H9 (cell line): ENCODE data around the gene RHBDL2. TPM values are rescaled to one million over a fixed set of nuclear protein-coding genes. Genes with fewer than 3 reads are reported as not detected.

Experiments
- DNase-seq: peaks from one replicate; pipeline ENCODE4 v3.0.0-alpha.2; 2017
- H2AFZ ChIP-seq: one replicate; pipeline ENCODE4 v1.6.1; 2013; ENCODE audit warnings: mild to moderate bottlenecking, low read length, control low read depth, moderate library complexity
- H2AK5ac ChIP-seq: 2 replicates; pipeline ENCODE4 v1.6.1; 2013; ENCODE audit warnings: low read length, control low read depth, mixed read lengths; ENCODE audit not compliant: insufficient read length
- H2BK120ac ChIP-seq: one replicate; pipeline ENCODE4 v1.6.1; 2013; ENCODE audit warnings: low read depth, mild to moderate bottlenecking, low read length, control low read depth, inconsistent platforms; ENCODE audit not compliant: poor library complexity, severe bottlenecking
- H2BK12ac ChIP-seq: 2 replicates; pipeline ENCODE4 v1.6.1; 2013; ENCODE audit warnings: low read length, control low read depth, mixed read lengths, low read depth; ENCODE audit not compliant: insufficient read length
- H2BK15ac ChIP-seq: 2 replicates; pipeline ENCODE4 v1.6.1; 2013; ENCODE audit warnings: low read depth, low read length, control low read depth
- H2BK20ac ChIP-seq: one replicate; pipeline ENCODE4 v1.6.1; 2013; ENCODE audit warnings: low read depth, mild to moderate bottlenecking, low read length, control low read depth, inconsistent platforms; ENCODE audit not compliant: poor library complexity, severe bottlenecking
- H2BK5ac ChIP-seq: 2 replicates; pipeline ENCODE4 v1.6.1; 2013; ENCODE audit warnings: low read length, control low read depth, mixed read lengths; ENCODE audit not compliant: insufficient read length
- H3K14ac ChIP-seq: 2 replicates; pipeline ENCODE4 v1.6.1; 2013; ENCODE audit warnings: low read length, control low read depth; ENCODE audit not compliant: insufficient read depth
- H3K18ac ChIP-seq: 2 replicates; pipeline ENCODE4 v1.6.1; 2013; ENCODE audit warnings: low read depth, mild to moderate bottlenecking, mixed read lengths, low read length, control low read depth; ENCODE audit not compliant: insufficient read length
- H3K23ac ChIP-seq: 2 replicates; pipeline ENCODE4 v1.6.1; 2013; ENCODE audit warnings: low read length, control low read depth, mixed read lengths, low read depth; ENCODE audit not compliant: insufficient read length
- H3K23me2 ChIP-seq: 2 replicates; pipeline ENCODE4 v1.6.1; 2013; ENCODE audit warnings: low read depth, mild to moderate bottlenecking, mixed read lengths, low read length, control low read depth; ENCODE audit not compliant: insufficient read length, poor library complexity, severe bottlenecking
- H3K27ac ChIP-seq: 2 replicates; pipeline ENCODE4 v1.5.1; 2013; ENCODE audit warnings: low read length, control low read depth, mixed read lengths, low read depth; ENCODE audit not compliant: insufficient read length
- H3K27me3 ChIP-seq: 2 replicates; pipeline ENCODE4 v1.6.1; 2013; ENCODE audit warnings: low read length, control low read depth, inconsistent platforms; ENCODE audit not compliant: insufficient read depth
- H3K4ac ChIP-seq: 2 replicates; pipeline ENCODE4 v1.6.1; 2013; ENCODE audit warnings: low read depth, mild to moderate bottlenecking, control low read depth, inconsistent platforms, low read length, moderate library complexity
- H3K4me1 ChIP-seq: 2 replicates; pipeline ENCODE4 v1.6.1; 2013; ENCODE audit warnings: low read length, control low read depth, inconsistent platforms; ENCODE audit not compliant: insufficient read depth
- H3K4me2 ChIP-seq: 2 replicates; pipeline ENCODE4 v1.6.1; 2013; ENCODE audit warnings: low read length, control low read depth, mixed read lengths; ENCODE audit not compliant: insufficient read length, insufficient read depth
- H3K56ac ChIP-seq: 2 replicates; pipeline ENCODE4 v1.6.1; 2013; ENCODE audit warnings: low read depth, mild to moderate bottlenecking, mixed read lengths, low read length, control low read depth; ENCODE audit not compliant: insufficient read length
- H3K79me1 ChIP-seq: 2 replicates; pipeline ENCODE4 v1.6.1; 2013; ENCODE audit warnings: low read depth, mild to moderate bottlenecking, moderate library complexity, low read length, control low read depth, inconsistent platforms; ENCODE audit not compliant: insufficient read depth, poor library complexity, severe bottlenecking
- H3K79me2 ChIP-seq: 2 replicates; pipeline ENCODE4 v1.6.1; 2013; ENCODE audit warnings: low read length, control low read depth, inconsistent platforms; ENCODE audit not compliant: insufficient read depth
- H3K9ac ChIP-seq: 2 replicates; pipeline ENCODE4 v1.6.1; 2013; ENCODE audit warnings: low read length, control low read depth, mixed read lengths; ENCODE audit not compliant: insufficient read length; ENCODE audit errors: extremely low read depth
- H3K9me3 ChIP-seq: one replicate; pipeline ENCODE4 v1.6.1; 2013; ENCODE audit warnings: low read depth, low read length, inconsistent platforms; ENCODE audit not compliant: control insufficient read depth
- H3T11ph ChIP-seq: one replicate; pipeline ENCODE4 v1.6.1; 2013; ENCODE audit warnings: mild to moderate bottlenecking, low read length, control low read depth, inconsistent platforms
- H4K20me1 ChIP-seq: one replicate; pipeline ENCODE4 v1.6.1; 2013; ENCODE audit not compliant: control insufficient read depth, insufficient read length, insufficient read depth
- H4K5ac ChIP-seq: 2 replicates; pipeline ENCODE4 v1.6.1; 2013; ENCODE audit warnings: low read depth, mild to moderate bottlenecking, mixed read lengths, low read length, control low read depth; ENCODE audit not compliant: insufficient read length
- H4K8ac ChIP-seq: replicated peaks from 2 replicates; pipeline ENCODE4 v1.6.1; 2013; ENCODE audit warnings: low read length, control low read depth, mixed read lengths, low read depth; ENCODE audit not compliant: insufficient read length
- H4K91ac ChIP-seq: 2 replicates; pipeline ENCODE4 v1.6.1; 2013; ENCODE audit warnings: low read depth, mild to moderate bottlenecking, moderate library complexity, mixed read lengths, low read length, control low read depth; ENCODE audit not compliant: insufficient read length
- H3K27ac Mint-ChIP-seq, 3 experiments: 2 replicates in 2 of 3; 3 replicates in 1 of 3; pipeline ENCODE4 v1.8.0; 2020 to 2021; ENCODE audit warnings: mixed read lengths in 3 of 3, mild to moderate bottlenecking in 1 of 3, moderate library complexity in 1 of 3
- H3K27me3 Mint-ChIP-seq: 2 replicates; pipeline ENCODE4 v1.8.0; 2021; ENCODE audit warnings: low read depth, mild to moderate bottlenecking, moderate library complexity, mixed read lengths
- H3K36me3 Mint-ChIP-seq, 3 experiments: 2 replicates in 2 of 3; 3 replicates in 1 of 3; pipeline ENCODE4 v1.8.0; 2020 to 2021; ENCODE audit warnings: low read depth in 3 of 3, mixed read lengths in 3 of 3; ENCODE audit not compliant: insufficient read depth in 1 of 3
- H3K4me1 Mint-ChIP-seq, 2 experiments: 2 replicates each; pipeline ENCODE4 v1.8.0; 2020; ENCODE audit warnings: mixed read lengths in 2 of 2
- H3K4me3 Mint-ChIP-seq, 2 experiments: 2 replicates in 1 of 2; 3 replicates in 1 of 2; pipeline ENCODE4 v1.8.0; 2020 to 2021; ENCODE audit warnings: mild to moderate bottlenecking in 2 of 2, mixed read lengths in 2 of 2, moderate library complexity in 1 of 2
- H3K9me3 Mint-ChIP-seq, 2 experiments: 2 replicates in 1 of 2; 3 replicates in 1 of 2; pipeline ENCODE4 v1.8.0; 2020; ENCODE audit warnings: mild to moderate bottlenecking in 2 of 2, mixed read lengths in 2 of 2, moderate library complexity in 1 of 2
- WGBS: extraction: QIAGEN DNeasy Blood & Tissue Kit; methylation state at CpG from one replicate; pipeline ENCODE4 v1.1.7; 2013; ENCODE audit warnings: missing lambda C conversion rate, low lambda C conversion rate, mixed read lengths; ENCODE audit not compliant: insufficient read length; ENCODE audit errors: extremely low coverage; 5-methylcytosine and 5-hydroxymethylcytosine counted together
- total RNA-seq: library from RNA; stranded (reverse); gene quantifications from 2 replicates; pipeline ENCODE4 v1.2.1, GENCODE V29; 2021
- TF ChIP-seq, protein P1 (sequence below): fragments of 200-600 bp; sonication (generic); conservative IDR thresholded peaks from 3 replicates; pipeline ENCODE4 v1.8.0; 2021; ENCODE audit warnings: antibody characterized with exemption, mild to moderate bottlenecking

Gene RHBDL2
- total RNA-seq, 1 experiment from 2014 or later: not detected

DNA sequence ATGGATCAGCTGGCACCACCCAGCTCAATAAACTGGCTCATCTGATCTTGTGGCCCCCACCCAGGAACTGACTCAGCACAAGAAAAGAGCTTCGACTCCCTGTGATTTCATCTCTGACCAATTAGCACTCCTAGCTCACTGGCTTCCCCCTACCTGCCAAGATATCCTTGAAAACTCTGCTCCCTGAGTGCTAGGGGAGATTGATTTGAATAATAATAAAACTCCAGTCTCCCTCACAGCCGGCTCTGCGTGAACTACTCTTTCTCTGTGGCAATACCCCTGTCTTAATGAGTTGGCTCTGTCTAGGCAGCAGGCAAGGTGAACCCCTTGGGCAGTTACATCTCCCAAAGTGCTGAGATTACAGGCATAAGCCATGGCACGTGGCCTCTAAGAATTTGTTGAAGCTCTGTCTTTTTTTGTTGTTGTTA is 11.8 kb upstream of the RHBDL2 start:
- H2AFZ ChIP-seq: no peak overlapping the region
- no peaks in the 10 kb centered on the region for H3K27me3 ChIP-seq
- H2BK5ac ChIP-seq: no peak overlapping the region
- no peak overlapping the region for H3K14ac ChIP-seq
- H3K4me1 ChIP-seq: peaks cover 4% of the 10 kb centered on the region; the same call in 1 of the 2 replicates
- H3K79me2 ChIP-seq: no peaks in the 10 kb centered on the region
- no CpG with 5 or more reads among the region's 4 CpGs for WGBS
- Mint-ChIP-seq H3K4me1 (peaks cover 9 to 18% of the 10 kb centered on the region in 2 experiments), H3K9me3 (peaks cover 3 to 6% of the 10 kb centered on the region in 2 experiments; a peak in 3 of 5 replicates), H3K27ac (peak overlapping the region; percentile 82 to 97 (median 95)), H3K4me3 (no peak overlapping the region), H3K36me3 (peaks cover 0 to 4% (median 0%) of the 10 kb centered on the region in 3 experiments; a peak in 1 of 7 replicates), H3K27me3 (no peaks in the 10 kb centered on the region; the same call in 1 of the 2 replicates)
- H3K27ac ChIP-seq: peak overlapping the region; percentile 88
- H4K8ac ChIP-seq: no peak overlapping the region
- no peak overlapping the region for H3K23ac ChIP-seq
- no peak overlapping the region for H3K56ac ChIP-seq
- H2AK5ac ChIP-seq: no peak overlapping the region
- H3K9me3 ChIP-seq: no peaks in the 10 kb centered on the region
- H3K4me2 ChIP-seq: peak overlapping the region; percentile 41
- TF ChIP-seq, protein P1, sequence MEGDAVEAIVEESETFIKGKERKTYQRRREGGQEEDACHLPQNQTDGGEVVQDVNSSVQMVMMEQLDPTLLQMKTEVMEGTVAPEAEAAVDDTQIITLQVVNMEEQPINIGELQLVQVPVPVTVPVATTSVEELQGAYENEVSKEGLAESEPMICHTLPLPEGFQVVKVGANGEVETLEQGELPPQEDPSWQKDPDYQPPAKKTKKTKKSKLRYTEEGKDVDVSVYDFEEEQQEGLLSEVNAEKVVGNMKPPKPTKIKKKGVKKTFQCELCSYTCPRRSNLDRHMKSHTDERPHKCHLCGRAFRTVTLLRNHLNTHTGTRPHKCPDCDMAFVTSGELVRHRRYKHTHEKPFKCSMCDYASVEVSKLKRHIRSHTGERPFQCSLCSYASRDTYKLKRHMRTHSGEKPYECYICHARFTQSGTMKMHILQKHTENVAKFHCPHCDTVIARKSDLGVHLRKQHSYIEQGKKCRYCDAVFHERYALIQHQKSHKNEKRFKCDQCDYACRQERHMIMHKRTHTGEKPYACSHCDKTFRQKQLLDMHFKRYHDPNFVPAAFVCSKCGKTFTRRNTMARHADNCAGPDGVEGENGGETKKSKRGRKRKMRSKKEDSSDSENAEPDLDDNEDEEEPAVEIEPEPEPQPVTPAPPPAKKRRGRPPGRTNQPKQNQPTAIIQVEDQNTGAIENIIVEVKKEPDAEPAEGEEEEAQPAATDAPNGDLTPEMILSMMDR: no peak
- H3K18ac ChIP-seq: no peak overlapping the region
- no peak overlapping the region for H3T11ph ChIP-seq
- H3K79me1 ChIP-seq: no peaks in the 10 kb centered on the region
- no peak overlapping the region for H2BK15ac ChIP-seq
- no peak overlapping the region for H4K91ac ChIP-seq
- H4K5ac ChIP-seq: no peak overlapping the region
- H4K20me1 ChIP-seq: no peaks in the 10 kb centered on the region
- no peak overlapping the region for H2BK20ac ChIP-seq
- H3K9ac ChIP-seq: no peak overlapping the region
- H3K23me2 ChIP-seq: no peaks in the 10 kb centered on the region
- no peak overlapping the region for H2BK12ac ChIP-seq
- no peak overlapping the region for H2BK120ac ChIP-seq
- H3K4ac ChIP-seq: no peak overlapping the region
- peak; percentile 73 for DNase-seq
